Liver (tissue), 9 donors: ENCODE data around the gene TWF2. TPM values are rescaled to one million over a fixed set of nuclear protein-coding genes. Genes with fewer than 3 reads are reported as not detected.

Experiments used
- DNase-seq: peaks from one replicate; pipeline ENCODE4 v3.0.0-alpha.2; 2017; ENCODE audit warnings: low spot score
- H3K27ac ChIP-seq, 2 donors: one replicate each; pipeline ENCODE4 v1.7.0; 2013; ENCODE audit warnings: inconsistent platforms in 2 of 2, low read length in 2 of 2, control low read depth in 1 of 2, low read depth in 1 of 2, mild to moderate bottlenecking in 1 of 2
- H3K27me3 ChIP-seq, 4 donors: one replicate each; pipeline versions ENCODE4 v1.6.1 to v1.7.0; 2013; ENCODE audit warnings: low read length in 3 of 4, inconsistent platforms in 1 of 4, mild to moderate bottlenecking in 1 of 4, moderate library complexity in 1 of 4; ENCODE audit not compliant: control insufficient read depth in 4 of 4, insufficient read depth in 4 of 4
- H3K36me3 ChIP-seq, 4 donors: one replicate each; pipeline versions ENCODE4 v1.6.1 to v1.7.0; 2013; ENCODE audit warnings: low read length in 3 of 4, mild to moderate bottlenecking in 3 of 4, low read depth in 1 of 4, moderate library complexity in 1 of 4; ENCODE audit not compliant: control insufficient read depth in 4 of 4, insufficient read depth in 3 of 4
- H3K4me1 ChIP-seq, 4 donors: one replicate each; pipeline versions ENCODE4 v1.6.1 to v1.7.0; 2013; ENCODE audit warnings: low read length in 3 of 4, mild to moderate bottlenecking in 3 of 4, moderate library complexity in 1 of 4; ENCODE audit not compliant: control insufficient read depth in 4 of 4, insufficient read depth in 4 of 4
- H3K4me3 ChIP-seq, 3 donors: one replicate each; pipeline versions ENCODE4 v1.6.1 to v1.7.0; 2013; ENCODE audit warnings: low read length in 3 of 3, control low read depth in 1 of 3, low read depth in 1 of 3, mild to moderate bottlenecking in 1 of 3
- H3K9ac ChIP-seq, 2 donors: one replicate each; pipeline ENCODE4 v1.7.0; 2013; ENCODE audit warnings: low read length in 2 of 2, mild to moderate bottlenecking in 2 of 2, moderate library complexity in 2 of 2, control low read depth in 1 of 2, low read depth in 1 of 2
- H3K9me3 ChIP-seq, 4 donors: one replicate each; pipeline versions ENCODE4 v1.6.1 to v1.7.0; 2013; ENCODE audit warnings: low read length in 3 of 4; ENCODE audit not compliant: control insufficient read depth in 4 of 4
- ATF3 ChIP-seq: IDR thresholded peaks from 2 replicates; pipeline ENCODE4 v1.6.1; 2016; ENCODE audit warnings: antibody characterized with exemption
- CTCF ChIP-seq: fragments of 150-350 bp; IDR thresholded peaks from 2 replicates; pipeline ENCODE4 v1.5.1; 2017; ENCODE audit warnings: improper control_type of control experiment, low read depth, low read length; ENCODE audit not compliant: missing input control
- EGR1 ChIP-seq, 2 donors: IDR thresholded peaks; 2 replicates each; pipeline ENCODE4 v1.6.1; 2016 to 2018; ENCODE audit warnings: antibody characterized with exemption in 2 of 2, low read depth in 2 of 2
- FOXA1 ChIP-seq: IDR thresholded peaks from 2 replicates; pipeline ENCODE4 v1.6.1; 2016; ENCODE audit warnings: antibody characterized with exemption
- FOXA2 ChIP-seq: IDR thresholded peaks from 2 replicates; pipeline ENCODE4 v1.6.1; 2016; ENCODE audit warnings: antibody characterized with exemption
- GABPA ChIP-seq, 2 donors: IDR thresholded peaks in 1 of 2; conservative IDR thresholded peaks in 1 of 2; 2 replicates each; pipeline ENCODE4 v1.6.1; 2016; ENCODE audit warnings: antibody characterized with exemption in 2 of 2, mild to moderate bottlenecking in 1 of 2, moderate library complexity in 1 of 2
- HNF4A ChIP-seq, 2 donors: conservative IDR thresholded peaks; 2 replicates each; pipeline ENCODE4 v1.6.1; 2016; ENCODE audit warnings: antibody characterized with exemption in 2 of 2, mild to moderate bottlenecking in 2 of 2
- HNF4G ChIP-seq: IDR thresholded peaks from 2 replicates; pipeline ENCODE4 v1.6.1; 2016; ENCODE audit warnings: antibody characterized with exemption
- JUND ChIP-seq, 2 donors: IDR thresholded peaks; 2 replicates each; pipeline ENCODE4 v1.6.1; 2016; ENCODE audit warnings: antibody characterized with exemption in 2 of 2
- MAX ChIP-seq: IDR thresholded peaks from 2 replicates; pipeline ENCODE4 v1.6.1; 2016; ENCODE audit warnings: antibody characterized with exemption
- NR2F2 ChIP-seq: IDR thresholded peaks from 2 replicates; pipeline ENCODE4 v1.6.1; 2016; ENCODE audit warnings: antibody characterized with exemption
- RAD21 ChIP-seq, 2 donors: IDR thresholded peaks; 2 replicates each; pipeline ENCODE4 v1.6.1; 2016; ENCODE audit warnings: antibody characterized with exemption in 2 of 2, mild to moderate bottlenecking in 2 of 2
- REST ChIP-seq: IDR thresholded peaks from 2 replicates; pipeline ENCODE4 v1.6.1; 2016; ENCODE audit warnings: antibody characterized with exemption, mild to moderate bottlenecking
- RXRA ChIP-seq, 2 donors: IDR thresholded peaks; 2 replicates each; pipeline ENCODE4 v1.6.1; 2017 to 2018; ENCODE audit warnings: antibody characterized with exemption in 2 of 2, mild to moderate bottlenecking in 1 of 2
- SP1 ChIP-seq: IDR thresholded peaks from 2 replicates; pipeline ENCODE4 v1.6.1; 2018; ENCODE audit warnings: antibody characterized with exemption, mild to moderate bottlenecking
- TAF1 ChIP-seq: conservative IDR thresholded peaks from 2 replicates; pipeline ENCODE4 v1.6.1; 2016; ENCODE audit warnings: antibody characterized with exemption, mild to moderate bottlenecking
- YY1 ChIP-seq: IDR thresholded peaks from 2 replicates; pipeline ENCODE4 v1.6.1; 2016; ENCODE audit warnings: antibody characterized with exemption, mild to moderate bottlenecking
- ZBTB33 ChIP-seq: IDR thresholded peaks from 2 replicates; pipeline ENCODE4 v1.6.1; 2016; ENCODE audit warnings: antibody characterized with exemption
- WGBS: extraction: QIAGEN DNeasy Blood & Tissue Kit; methylation state at CpG from one replicate; pipeline ENCODE4 v1.1.7; 2013; 5-methylcytosine and 5-hydroxymethylcytosine counted together
- polyA plus RNA-seq, 2 donors: library from polyadenylated mRNA; stranded (reverse) in 1 of 2; unstranded in 1 of 2; fragments of 200-250 nt in 1 of 2; fragments of >200 nt in 1 of 2; fragmentation: Nextera tagmentation in 1 of 2; extraction: Ambion mirVana in 1 of 2; gene quantifications; one replicate each; pipeline versions ENCODE4 v1.2.1 to v1.2.3, GENCODE V29; 2013 to 2015
- total RNA-seq, 2 donors: library from RNA; depleted of rRNA; stranded (reverse); fragments of >200 nt; gene quantifications; one replicate each; pipeline ENCODE4 v1.2.3, GENCODE V29; 2014
- donor health status: healthy.
- donor health status: healthy.
- donor health status: healthy.
- donor health status: healthy.
- donor health status: healthy.

The TWF2 gene
- total and polyA plus RNA-seq, 4 donors, result 12.0 to 26.3 (median 17.6) TPM

GRCh38 chr3:52233968-52234367 is 5.0 kb downstream of the TWF2 start:
- H3K27ac ChIP-seq, result peak overlapping the region; percentile 29 to 85
- no peak overlapping the region for H3K9ac ChIP-seq
- H3K36me3 ChIP-seq, result peaks cover 4 to 22% (median 12%) of the 10 kb centered on the region in 4 donors
- peaks cover 21 to 70% (median 54%) of the 10 kb centered on the region in 4 donors for H3K4me1 ChIP-seq
- H3K4me3 ChIP-seq, result no peak overlapping the region
- 35% methylated on average over 3 of the region's 3 CpGs for WGBS
- no peaks in the 10 kb centered on the region for H3K9me3 ChIP-seq
- H3K27me3 ChIP-seq, result no peaks in the 10 kb centered on the region
- DNase-seq, result no peak
- TF ChIP-seq ZBTB33 (no peak), RXRA (IDR thresholded peaks at IDR 0.05) (peak; percentile 88 to 90), FOXA1 (no peak), HNF4G (peak; percentile 70), HNF4A (conservative IDR thresholded peaks at IDR 0.05) (peak; percentile 92 to 93), RAD21 (IDR thresholded peaks at IDR 0.05) (peak in 1 of 2 donors; percentile 22), JUND (IDR thresholded peaks at IDR 0.05) (peak in 1 of 2 donors; percentile 37), GABPA (IDR thresholded peaks at IDR 0.05 in 1 of 2, conservative IDR thresholded peaks at IDR 0.05 in 1 of 2) (peak in 1 of 2 donors; percentile 14), SP1 (peak; percentile 69), EGR1 (IDR thresholded peaks at IDR 0.05; ENCODE audit: low read depth in 2 of 2) (no peak), CTCF (no peak), TAF1 (no peak), REST (no peak), ATF3 (no peak), NR2F2 (peak; percentile 62), MAX (no peak), YY1 (peak; percentile 85), FOXA2 (no peak)
